HG03139 (cell line): ENCODE data around the gene ARHGAP6.
"Not testable (repeated sequence)": the region's sequence is repeated elsewhere in the genome, so short reads cannot be mapped to it uniquely, and the experiment has no call there.

Experiments used
- ATAC-seq: cut with Tn5 transposase; IDR thresholded peaks from one replicate; pipeline ENCODE4 v1.9.1; 2021; ENCODE audit not compliant: unreplicated experiment

ARHGAP6 gene

GRCh38 chrX:11648705-11649519 is 16.8 kb downstream of the ARHGAP6 start:
- ATAC-seq: no peak

GRCh38 chrX:11647138-11647537 is 18.6 kb downstream of the ARHGAP6 start:
- ATAC-seq: no peak

- ATAC-seq: no peak
Measured at GRCh38 chrX:11641349-11642065, 24.2 kb downstream of the ARHGAP6 start.

- ATAC-seq: no peak
Measured at GRCh38 chrX:11640089-11640488, 25.6 kb downstream of the ARHGAP6 start.

- no peak for ATAC-seq
Measured at GRCh38 chrX:11632732-11633131, 33.0 kb downstream of the ARHGAP6 start.

GRCh38 chrX:11629593-11630211 is 36.0 kb downstream of the ARHGAP6 start:
- no peak for ATAC-seq

- no peak for ATAC-seq
Measured at GRCh38 chrX:11628399-11628798, 37.3 kb downstream of the ARHGAP6 start.

GRCh38 chrX:11626351-11626750 is 39.4 kb downstream of the ARHGAP6 start:
- no peak for ATAC-seq

GRCh38 chrX:11619441-11619840 is 46.3 kb downstream of the ARHGAP6 start:
- ATAC-seq: no peak

- ATAC-seq: not testable (repeated sequence)
Measured at GRCh38 chrX:11614253-11614652, 51.5 kb downstream of the ARHGAP6 start.

- ATAC-seq: no peak
Measured at GRCh38 chrX:11611965-11612364, 53.8 kb downstream of the ARHGAP6 start.

- no peak for ATAC-seq
Measured at GRCh38 chrX:11611161-11611560, 54.6 kb downstream of the ARHGAP6 start.

- ATAC-seq: no peak
Measured at GRCh38 chrX:11609109-11609508, 56.6 kb downstream of the ARHGAP6 start.

- ATAC-seq: no peak
Measured at GRCh38 chrX:11606408-11606807, 59.3 kb downstream of the ARHGAP6 start.

GRCh38 chrX:11600578-11600977 is 65.1 kb downstream of the ARHGAP6 start:
- no peak for ATAC-seq

- ATAC-seq: no peak
Measured at GRCh38 chrX:11597479-11597878, 68.2 kb downstream of the ARHGAP6 start.

- no peak for ATAC-seq
Measured at GRCh38 chrX:11591723-11592346, 73.9 kb downstream of the ARHGAP6 start.

- no peak for ATAC-seq
Measured at GRCh38 chrX:11589641-11590040, 76.1 kb downstream of the ARHGAP6 start.

- ATAC-seq: no peak
Measured at GRCh38 chrX:11588097-11588496, 77.6 kb downstream of the ARHGAP6 start.

GRCh38 chrX:11585174-11585573 is 80.5 kb downstream of the ARHGAP6 start:
- ATAC-seq: no peak

GRCh38 chrX:11580789-11581188 is 84.9 kb downstream of the ARHGAP6 start:
- ATAC-seq: no peak
